H9 (cell line): ENCODE results near the gene CELF4. TPM values are rescaled to one million over a fixed set of nuclear protein-coding genes. Genes with fewer than 3 reads are reported as not detected.

Experiments
- DNase-seq: peaks from one replicate; pipeline ENCODE4 v3.0.0-alpha.2; 2017
- H2AFZ ChIP-seq: one replicate; pipeline ENCODE4 v1.6.1; 2013; ENCODE audit warnings: mild to moderate bottlenecking, low read length, control low read depth, moderate library complexity
- H2AK5ac ChIP-seq: 2 replicates; pipeline ENCODE4 v1.6.1; 2013; ENCODE audit warnings: low read length, control low read depth, mixed read lengths; ENCODE audit not compliant: insufficient read length
- H2BK120ac ChIP-seq: one replicate; pipeline ENCODE4 v1.6.1; 2013; ENCODE audit warnings: low read depth, mild to moderate bottlenecking, low read length, control low read depth, inconsistent platforms; ENCODE audit not compliant: poor library complexity, severe bottlenecking
- H2BK12ac ChIP-seq: 2 replicates; pipeline ENCODE4 v1.6.1; 2013; ENCODE audit warnings: low read length, control low read depth, mixed read lengths, low read depth; ENCODE audit not compliant: insufficient read length
- H2BK15ac ChIP-seq: 2 replicates; pipeline ENCODE4 v1.6.1; 2013; ENCODE audit warnings: low read depth, low read length, control low read depth
- H2BK20ac ChIP-seq: one replicate; pipeline ENCODE4 v1.6.1; 2013; ENCODE audit warnings: low read depth, mild to moderate bottlenecking, low read length, control low read depth, inconsistent platforms; ENCODE audit not compliant: poor library complexity, severe bottlenecking
- H2BK5ac ChIP-seq: 2 replicates; pipeline ENCODE4 v1.6.1; 2013; ENCODE audit warnings: low read length, control low read depth, mixed read lengths; ENCODE audit not compliant: insufficient read length
- H3K14ac ChIP-seq: 2 replicates; pipeline ENCODE4 v1.6.1; 2013; ENCODE audit warnings: low read length, control low read depth; ENCODE audit not compliant: insufficient read depth
- H3K18ac ChIP-seq: 2 replicates; pipeline ENCODE4 v1.6.1; 2013; ENCODE audit warnings: low read depth, mild to moderate bottlenecking, mixed read lengths, low read length, control low read depth; ENCODE audit not compliant: insufficient read length
- H3K23ac ChIP-seq: 2 replicates; pipeline ENCODE4 v1.6.1; 2013; ENCODE audit warnings: low read length, control low read depth, mixed read lengths, low read depth; ENCODE audit not compliant: insufficient read length
- H3K23me2 ChIP-seq: 2 replicates; pipeline ENCODE4 v1.6.1; 2013; ENCODE audit warnings: low read depth, mild to moderate bottlenecking, mixed read lengths, low read length, control low read depth; ENCODE audit not compliant: insufficient read length, poor library complexity, severe bottlenecking
- H3K27ac ChIP-seq: 2 replicates; pipeline ENCODE4 v1.5.1; 2013; ENCODE audit warnings: low read length, control low read depth, mixed read lengths, low read depth; ENCODE audit not compliant: insufficient read length
- H3K27me3 ChIP-seq: 2 replicates; pipeline ENCODE4 v1.6.1; 2013; ENCODE audit warnings: low read length, control low read depth, inconsistent platforms; ENCODE audit not compliant: insufficient read depth
- H3K4ac ChIP-seq: 2 replicates; pipeline ENCODE4 v1.6.1; 2013; ENCODE audit warnings: low read depth, mild to moderate bottlenecking, control low read depth, inconsistent platforms, low read length, moderate library complexity
- H3K4me1 ChIP-seq: 2 replicates; pipeline ENCODE4 v1.6.1; 2013; ENCODE audit warnings: low read length, control low read depth, inconsistent platforms; ENCODE audit not compliant: insufficient read depth
- H3K4me2 ChIP-seq: 2 replicates; pipeline ENCODE4 v1.6.1; 2013; ENCODE audit warnings: low read length, control low read depth, mixed read lengths; ENCODE audit not compliant: insufficient read length, insufficient read depth
- H3K56ac ChIP-seq: 2 replicates; pipeline ENCODE4 v1.6.1; 2013; ENCODE audit warnings: low read depth, mild to moderate bottlenecking, mixed read lengths, low read length, control low read depth; ENCODE audit not compliant: insufficient read length
- H3K79me1 ChIP-seq: 2 replicates; pipeline ENCODE4 v1.6.1; 2013; ENCODE audit warnings: low read depth, mild to moderate bottlenecking, moderate library complexity, low read length, control low read depth, inconsistent platforms; ENCODE audit not compliant: insufficient read depth, poor library complexity, severe bottlenecking
- H3K79me2 ChIP-seq: 2 replicates; pipeline ENCODE4 v1.6.1; 2013; ENCODE audit warnings: low read length, control low read depth, inconsistent platforms; ENCODE audit not compliant: insufficient read depth
- H3K9ac ChIP-seq: 2 replicates; pipeline ENCODE4 v1.6.1; 2013; ENCODE audit warnings: low read length, control low read depth, mixed read lengths; ENCODE audit not compliant: insufficient read length; ENCODE audit errors: extremely low read depth
- H3K9me3 ChIP-seq: one replicate; pipeline ENCODE4 v1.6.1; 2013; ENCODE audit warnings: low read depth, low read length, inconsistent platforms; ENCODE audit not compliant: control insufficient read depth
- H3T11ph ChIP-seq: one replicate; pipeline ENCODE4 v1.6.1; 2013; ENCODE audit warnings: mild to moderate bottlenecking, low read length, control low read depth, inconsistent platforms
- H4K20me1 ChIP-seq: one replicate; pipeline ENCODE4 v1.6.1; 2013; ENCODE audit not compliant: control insufficient read depth, insufficient read length, insufficient read depth
- H4K5ac ChIP-seq: 2 replicates; pipeline ENCODE4 v1.6.1; 2013; ENCODE audit warnings: low read depth, mild to moderate bottlenecking, mixed read lengths, low read length, control low read depth; ENCODE audit not compliant: insufficient read length
- H4K8ac ChIP-seq: replicated peaks from 2 replicates; pipeline ENCODE4 v1.6.1; 2013; ENCODE audit warnings: low read length, control low read depth, mixed read lengths, low read depth; ENCODE audit not compliant: insufficient read length
- H4K91ac ChIP-seq: 2 replicates; pipeline ENCODE4 v1.6.1; 2013; ENCODE audit warnings: low read depth, mild to moderate bottlenecking, moderate library complexity, mixed read lengths, low read length, control low read depth; ENCODE audit not compliant: insufficient read length
- H3K27ac Mint-ChIP-seq, 3 experiments: 2 replicates in 2 of 3; 3 replicates in 1 of 3; pipeline ENCODE4 v1.8.0; 2020 to 2021; ENCODE audit warnings: mixed read lengths in 3 of 3, mild to moderate bottlenecking in 1 of 3, moderate library complexity in 1 of 3
- H3K27me3 Mint-ChIP-seq: 2 replicates; pipeline ENCODE4 v1.8.0; 2021; ENCODE audit warnings: low read depth, mild to moderate bottlenecking, moderate library complexity, mixed read lengths
- H3K36me3 Mint-ChIP-seq, 3 experiments: 2 replicates in 2 of 3; 3 replicates in 1 of 3; pipeline ENCODE4 v1.8.0; 2020 to 2021; ENCODE audit warnings: low read depth in 3 of 3, mixed read lengths in 3 of 3; ENCODE audit not compliant: insufficient read depth in 1 of 3
- H3K4me1 Mint-ChIP-seq, 2 experiments: 2 replicates each; pipeline ENCODE4 v1.8.0; 2020; ENCODE audit warnings: mixed read lengths in 2 of 2
- H3K4me3 Mint-ChIP-seq, 2 experiments: 2 replicates in 1 of 2; 3 replicates in 1 of 2; pipeline ENCODE4 v1.8.0; 2020 to 2021; ENCODE audit warnings: mild to moderate bottlenecking in 2 of 2, mixed read lengths in 2 of 2, moderate library complexity in 1 of 2
- H3K9me3 Mint-ChIP-seq, 2 experiments: 2 replicates in 1 of 2; 3 replicates in 1 of 2; pipeline ENCODE4 v1.8.0; 2020; ENCODE audit warnings: mild to moderate bottlenecking in 2 of 2, mixed read lengths in 2 of 2, moderate library complexity in 1 of 2
- CTCF ChIP-seq: fragments of 200-600 bp; sonication (generic); conservative IDR thresholded peaks from 3 replicates; pipeline ENCODE4 v1.8.0; 2021; ENCODE audit warnings: antibody characterized with exemption, mild to moderate bottlenecking
- WGBS: extraction: QIAGEN DNeasy Blood & Tissue Kit; methylation state at CpG from one replicate; pipeline ENCODE4 v1.1.7; 2013; ENCODE audit warnings: missing lambda C conversion rate, low lambda C conversion rate, mixed read lengths; ENCODE audit not compliant: insufficient read length; ENCODE audit errors: extremely low coverage; 5-methylcytosine and 5-hydroxymethylcytosine counted together
- total RNA-seq: library from RNA; stranded (reverse); gene quantifications from 2 replicates; pipeline ENCODE4 v1.2.1, GENCODE V29; 2021

CELF4 gene
- total RNA-seq, 1 experiment from 2014 or later, result 1.1 TPM

GRCh38 chr18:37443325-37444055 lies 122.1 kb downstream of the CELF4 start:
- H3K4ac ChIP-seq, result no peak overlapping the region
- no peak overlapping the region for H3K4me3 Mint-ChIP-seq
- no peak overlapping the region for H3K27ac Mint-ChIP-seq
- no peak overlapping the region for H2AK5ac ChIP-seq
- no peaks in the 10 kb centered on the region for H3K9me3 ChIP-seq
- H3K9me3 Mint-ChIP-seq, result no peaks in the 10 kb centered on the region; a peak in 1 of 5 replicates
- no peak overlapping the region for H3K9ac ChIP-seq
- no peak overlapping the region for H2BK12ac ChIP-seq
- peaks cover 20 to 35% of the 10 kb centered on the region in 2 experiments for H3K4me1 Mint-ChIP-seq
- no peak overlapping the region for H3K14ac ChIP-seq
- H3K23ac ChIP-seq, result no peak overlapping the region
- no peak overlapping the region for H4K8ac ChIP-seq
- H3K79me1 ChIP-seq, result no peaks in the 10 kb centered on the region
- no peak overlapping the region for H2AFZ ChIP-seq
- no peaks in the 10 kb centered on the region for H3K23me2 ChIP-seq
- no peak overlapping the region for H2BK15ac ChIP-seq
- H3T11ph ChIP-seq, result no peak overlapping the region
- no peak for DNase-seq
- no peak overlapping the region for H3K18ac ChIP-seq
- no peak for TF ChIP-seq CTCF
- H3K27me3 Mint-ChIP-seq, result peaks cover 14% of the 10 kb centered on the region
- H2BK5ac ChIP-seq, result no peak overlapping the region
- no peak overlapping the region for H3K56ac ChIP-seq
- H2BK20ac ChIP-seq, result no peak overlapping the region
- H3K79me2 ChIP-seq, result no peaks in the 10 kb centered on the region
- no CpG with 5 or more reads among the region's 12 CpGs for WGBS
- H3K36me3 Mint-ChIP-seq, result no peaks in the 10 kb centered on the region
- H2BK120ac ChIP-seq, result no peak overlapping the region
- no peaks in the 10 kb centered on the region for H3K4me1 ChIP-seq
- no peaks in the 10 kb centered on the region for H3K27me3 ChIP-seq
- H4K5ac ChIP-seq, result no peak overlapping the region
- no peak overlapping the region for H3K4me2 ChIP-seq
- no peaks in the 10 kb centered on the region for H4K20me1 ChIP-seq
- no peak overlapping the region for H3K27ac ChIP-seq
- no peak overlapping the region for H4K91ac ChIP-seq
